Renal cortical epithelial cell (primary cell): ENCODE data around the gene ATL1. TPM values are rescaled to one million over a fixed set of nuclear protein-coding genes. Genes with fewer than 3 reads are reported as not detected.

Source experiments
- total RNA-seq: library from RNA; depleted of rRNA; stranded (reverse); fragments of >200 nt; gene quantifications from 2 replicates; pipeline ENCODE4 v1.2.3, GENCODE V29; 2014

Gene ATL1
- total RNA-seq, 1 donor from 2014 or later: 3.7 TPM

Other genes with a start within 250 kb of the ATL1 start
- 7.3 and 13.6 TPM in 2 replicates for gene L2HGDH, start 247.9 kb upstream of the ATL1 start, total RNA-seq
- gene DMAC2L, start 247.8 kb upstream of the ATL1 start, total RNA-seq: 6.1 and 10.6 TPM in 2 replicates
- 24.5 and 40.3 TPM in 2 replicates for gene CDKL1, start 163.3 kb upstream of the ATL1 start, total RNA-seq
- 42.4 and 69.9 TPM in 2 replicates for gene MAP4K5, start 27.6 kb upstream of the ATL1 start, total RNA-seq
- 32.3 and 32.6 TPM in 2 replicates for gene SAV1, start 108.2 kb downstream of the ATL1 start, total RNA-seq